Measurements from ENCODE around the gene CCND1.

DNA sequence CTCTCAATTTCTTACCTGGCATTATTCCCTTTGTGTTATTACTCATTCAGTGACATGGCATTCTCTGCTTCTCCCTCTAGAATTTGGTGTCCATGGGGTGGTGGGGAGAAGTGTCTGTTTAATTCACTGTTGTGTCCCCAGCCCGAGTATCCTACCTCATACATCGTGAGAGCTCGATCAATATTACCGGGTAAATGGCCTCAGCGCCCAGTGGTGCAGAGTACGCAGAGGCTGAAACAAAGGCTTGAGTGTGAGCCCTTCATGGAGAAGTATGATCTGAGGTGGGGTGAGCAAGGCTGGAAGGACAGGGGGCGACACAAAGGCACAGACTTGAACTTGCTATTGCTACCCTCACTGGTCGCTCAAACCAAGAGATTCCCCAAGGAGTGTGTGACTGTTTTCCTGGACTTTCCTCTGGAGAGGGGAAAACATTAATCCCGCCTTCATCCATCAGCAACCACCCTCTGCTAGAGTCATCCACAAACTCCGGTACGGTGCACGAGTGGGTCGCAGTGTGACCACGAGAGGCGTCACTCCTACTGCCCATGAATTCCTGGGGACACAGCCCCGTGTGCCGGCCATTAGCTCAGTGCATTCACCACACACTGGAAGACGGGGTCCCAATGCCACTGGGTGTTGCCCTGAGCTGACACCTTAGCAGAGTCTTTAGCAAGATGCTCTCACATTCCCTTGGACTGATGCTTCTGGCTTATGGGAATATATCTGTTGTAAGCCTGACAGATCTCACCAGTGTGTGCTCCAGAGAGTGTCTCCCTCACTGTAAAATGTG lies 35.0 kb upstream of the CCND1 start:
- TF ChIP-seq, protein P1, sequence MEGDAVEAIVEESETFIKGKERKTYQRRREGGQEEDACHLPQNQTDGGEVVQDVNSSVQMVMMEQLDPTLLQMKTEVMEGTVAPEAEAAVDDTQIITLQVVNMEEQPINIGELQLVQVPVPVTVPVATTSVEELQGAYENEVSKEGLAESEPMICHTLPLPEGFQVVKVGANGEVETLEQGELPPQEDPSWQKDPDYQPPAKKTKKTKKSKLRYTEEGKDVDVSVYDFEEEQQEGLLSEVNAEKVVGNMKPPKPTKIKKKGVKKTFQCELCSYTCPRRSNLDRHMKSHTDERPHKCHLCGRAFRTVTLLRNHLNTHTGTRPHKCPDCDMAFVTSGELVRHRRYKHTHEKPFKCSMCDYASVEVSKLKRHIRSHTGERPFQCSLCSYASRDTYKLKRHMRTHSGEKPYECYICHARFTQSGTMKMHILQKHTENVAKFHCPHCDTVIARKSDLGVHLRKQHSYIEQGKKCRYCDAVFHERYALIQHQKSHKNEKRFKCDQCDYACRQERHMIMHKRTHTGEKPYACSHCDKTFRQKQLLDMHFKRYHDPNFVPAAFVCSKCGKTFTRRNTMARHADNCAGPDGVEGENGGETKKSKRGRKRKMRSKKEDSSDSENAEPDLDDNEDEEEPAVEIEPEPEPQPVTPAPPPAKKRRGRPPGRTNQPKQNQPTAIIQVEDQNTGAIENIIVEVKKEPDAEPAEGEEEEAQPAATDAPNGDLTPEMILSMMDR (IDR thresholded peaks at IDR 0.05), result no peak
- TF ChIP-seq EP300 (IDR thresholded peaks at IDR 0.05), result no peak
